GM23338 (cell line): ENCODE results near the gene URI1. TPM values are rescaled to one million over a fixed set of nuclear protein-coding genes. Genes with fewer than 3 reads are reported as not detected.

Experiments
- ATAC-seq: fragments of 200-7000 bp; cut with Tn5 transposase; 3 replicates; pipeline ENCODE4 v1.9.1; 2020
- DNase-seq: peaks from one replicate; pipeline ENCODE4 v3.0.0-alpha.2; 2015; ENCODE audit warnings: low spot score
- H2AFZ ChIP-seq: fragments of 200-600 bp; sonication (generic); 2 replicates; pipeline ENCODE4 v1.8.0; 2016; ENCODE audit warnings: antibody characterized with exemption, mild to moderate bottlenecking, moderate library complexity
- H3F3A ChIP-seq: fragments of 200-600 bp; sonication (generic); replicated peaks from 2 replicates; pipeline ENCODE4 v1.8.0; 2017; ENCODE audit warnings: antibody characterized with exemption, mixed run types, low read depth
- H3K27ac ChIP-seq: fragments of 200-600 bp; sonication (generic); 2 replicates; pipeline ENCODE4 v1.6.1; 2016; ENCODE audit warnings: low read depth
- H3K27me3 ChIP-seq: fragments of 200-600 bp; sonication (generic); 2 replicates; pipeline ENCODE4 v1.8.0; 2016; ENCODE audit warnings: mild to moderate bottlenecking, mixed run types, moderate library complexity; ENCODE audit not compliant: insufficient read depth
- H3K36me3 ChIP-seq: fragments of 200-600 bp; sonication (generic); 2 replicates; pipeline ENCODE4 v1.8.0; 2016; ENCODE audit warnings: mild to moderate bottlenecking; ENCODE audit not compliant: insufficient read depth
- H3K4me1 ChIP-seq: fragments of 200-600 bp; sonication (generic); 2 replicates; pipeline ENCODE4 v1.8.0; 2016; ENCODE audit warnings: mild to moderate bottlenecking, moderate library complexity; ENCODE audit not compliant: insufficient read depth
- H3K4me2 ChIP-seq: fragments of 200-600 bp; sonication (generic); 2 replicates; pipeline ENCODE4 v1.7.1; 2017; ENCODE audit warnings: mixed run types
- H3K4me3 ChIP-seq: fragments of 200-600 bp; sonication (generic); 2 replicates; pipeline ENCODE4 v1.6.1; 2016; ENCODE audit warnings: mixed run types
- H3K79me2 ChIP-seq: fragments of 200-600 bp; sonication (generic); replicated peaks from 2 replicates; pipeline ENCODE4 v1.8.0; 2017; ENCODE audit warnings: mild to moderate bottlenecking; ENCODE audit not compliant: insufficient read depth
- H3K9me2 ChIP-seq: fragments of 200-600 bp; sonication (generic); 2 replicates; pipeline ENCODE4 v1.8.0; 2017; ENCODE audit not compliant: insufficient read depth
- H4K20me1 ChIP-seq: fragments of 200-600 bp; sonication (generic); replicated peaks from 2 replicates; pipeline ENCODE4 v1.8.0; 2017; ENCODE audit warnings: mild to moderate bottlenecking; ENCODE audit not compliant: insufficient read depth
- H3K27ac Mint-ChIP-seq: 2 replicates; pipeline ENCODE4 v1.8.0; 2020; ENCODE audit warnings: inconsistent platforms, mild to moderate bottlenecking, moderate library complexity, mixed read lengths
- H3K27me3 Mint-ChIP-seq: 3 replicates; pipeline ENCODE4 v1.8.0; 2022; ENCODE audit warnings: low read depth, mild to moderate bottlenecking, moderate library complexity, mixed read lengths, inconsistent platforms; ENCODE audit not compliant: insufficient read depth, poor library complexity
- H3K36me3 Mint-ChIP-seq: 3 replicates; pipeline ENCODE4 v1.8.0; 2021; ENCODE audit warnings: low read depth, mild to moderate bottlenecking, inconsistent platforms, moderate library complexity, mixed read lengths
- H3K4me1 Mint-ChIP-seq: 3 replicates; pipeline ENCODE4 v1.8.0; 2020; ENCODE audit warnings: mild to moderate bottlenecking, inconsistent platforms, mixed read lengths
- H3K4me3 Mint-ChIP-seq: 3 replicates; pipeline ENCODE4 v1.8.0; 2021; ENCODE audit warnings: moderate library complexity, mild to moderate bottlenecking, inconsistent platforms, mixed read lengths
- H3K9me3 Mint-ChIP-seq: 3 replicates; pipeline ENCODE4 v1.8.0; 2020; ENCODE audit warnings: moderate library complexity, mild to moderate bottlenecking, inconsistent platforms, mixed read lengths
- EZH2phosphoT487 ChIP-seq: fragments of 200-600 bp; sonication (generic); IDR thresholded peaks from one replicate; pipeline ENCODE4 v1.8.1; 2018; ENCODE audit warnings: antibody characterized with exemption; ENCODE audit not compliant: unreplicated experiment
- NANOG ChIP-seq: IDR thresholded peaks from 2 replicates; pipeline ENCODE4 v1.6.1; 2016; ENCODE audit warnings: antibody characterized with exemption, borderline replicate concordance
- ZNF114 ChIP-seq: fragments of 250-450 bp; sonication (Bioruptor Pico); IDR thresholded peaks from 2 replicates; pipeline ENCODE4 v1.5.0; 2020; ENCODE audit warnings: mild to moderate bottlenecking, moderate library complexity
- polyA plus RNA-seq: library from polyadenylated mRNA; unstranded; fragments of >200 nt; fragmentation: Nextera tagmentation; extraction: Ambion mirVana; gene quantifications from 2 replicates; pipeline ENCODE4 v1.2.1, GENCODE V29; 2016
- total RNA-seq: library from RNA; depleted of rRNA; stranded (reverse); fragments of >200 nt; shearing (Covaris generic); gene quantifications from 2 replicates; pipeline ENCODE4 v1.2.3, GENCODE V29; 2014
- TF ChIP-seq, protein P1 (sequence below): IDR thresholded peaks from one replicate; pipeline ENCODE4 v1.6.1; 2018; ENCODE audit warnings: antibody characterized with exemption; ENCODE audit not compliant: unreplicated experiment
- TF ChIP-seq, protein P2 (sequence below): IDR thresholded peaks from 2 replicates; pipeline ENCODE4 v1.6.1; 2016; ENCODE audit warnings: antibody characterized with exemption
- TF ChIP-seq, protein P3 (sequence below): fragments of 250-450 bp; sonication (Bioruptor Pico); IDR thresholded peaks from 2 replicates; pipeline ENCODE4 v1.5.0; 2020; ENCODE audit warnings: mild to moderate bottlenecking, moderate library complexity

Gene URI1
- total and polyA plus RNA-seq, 2 experiments from 2014 or later, result 27.6 to 68.4 TPM

DNA sequence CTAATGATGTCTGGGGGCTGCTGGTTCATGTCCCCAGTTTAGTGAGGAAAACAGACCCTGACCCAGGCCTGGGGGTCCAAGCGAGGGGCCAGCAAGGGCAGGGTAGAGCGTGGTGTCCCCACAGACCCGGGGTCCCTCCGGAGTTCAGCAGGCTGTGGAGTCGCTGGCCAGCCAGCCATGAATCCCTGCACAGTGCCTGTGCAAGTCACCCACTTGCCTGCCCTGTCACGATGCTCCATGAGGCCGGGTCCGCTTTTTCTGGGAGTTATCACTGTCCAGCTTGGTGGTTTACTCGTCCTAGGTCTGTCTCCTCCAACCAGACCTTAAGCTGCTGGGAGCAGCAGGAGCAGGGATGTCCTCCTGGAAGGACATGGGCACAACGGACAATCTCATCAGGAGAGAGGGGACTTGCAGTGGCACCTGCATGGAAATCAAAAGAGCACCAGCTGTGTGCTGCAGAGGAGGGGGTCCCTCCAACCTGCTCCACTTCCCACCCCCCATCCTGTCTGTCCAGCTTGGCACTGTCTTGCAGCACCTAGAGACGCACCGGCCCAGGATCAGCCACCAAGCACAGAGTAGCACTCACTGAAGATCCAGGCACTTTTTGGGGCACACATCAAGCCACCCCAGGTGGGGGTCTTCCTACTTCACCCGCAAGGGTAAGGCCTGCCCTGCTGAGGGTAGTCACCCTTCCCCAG lies 121.8 kb downstream of the URI1 start:
- H4K20me1 ChIP-seq, result no peaks in the 10 kb centered on the region
- no peak overlapping the region for H3K4me3 ChIP-seq
- TF ChIP-seq, protein P1, sequence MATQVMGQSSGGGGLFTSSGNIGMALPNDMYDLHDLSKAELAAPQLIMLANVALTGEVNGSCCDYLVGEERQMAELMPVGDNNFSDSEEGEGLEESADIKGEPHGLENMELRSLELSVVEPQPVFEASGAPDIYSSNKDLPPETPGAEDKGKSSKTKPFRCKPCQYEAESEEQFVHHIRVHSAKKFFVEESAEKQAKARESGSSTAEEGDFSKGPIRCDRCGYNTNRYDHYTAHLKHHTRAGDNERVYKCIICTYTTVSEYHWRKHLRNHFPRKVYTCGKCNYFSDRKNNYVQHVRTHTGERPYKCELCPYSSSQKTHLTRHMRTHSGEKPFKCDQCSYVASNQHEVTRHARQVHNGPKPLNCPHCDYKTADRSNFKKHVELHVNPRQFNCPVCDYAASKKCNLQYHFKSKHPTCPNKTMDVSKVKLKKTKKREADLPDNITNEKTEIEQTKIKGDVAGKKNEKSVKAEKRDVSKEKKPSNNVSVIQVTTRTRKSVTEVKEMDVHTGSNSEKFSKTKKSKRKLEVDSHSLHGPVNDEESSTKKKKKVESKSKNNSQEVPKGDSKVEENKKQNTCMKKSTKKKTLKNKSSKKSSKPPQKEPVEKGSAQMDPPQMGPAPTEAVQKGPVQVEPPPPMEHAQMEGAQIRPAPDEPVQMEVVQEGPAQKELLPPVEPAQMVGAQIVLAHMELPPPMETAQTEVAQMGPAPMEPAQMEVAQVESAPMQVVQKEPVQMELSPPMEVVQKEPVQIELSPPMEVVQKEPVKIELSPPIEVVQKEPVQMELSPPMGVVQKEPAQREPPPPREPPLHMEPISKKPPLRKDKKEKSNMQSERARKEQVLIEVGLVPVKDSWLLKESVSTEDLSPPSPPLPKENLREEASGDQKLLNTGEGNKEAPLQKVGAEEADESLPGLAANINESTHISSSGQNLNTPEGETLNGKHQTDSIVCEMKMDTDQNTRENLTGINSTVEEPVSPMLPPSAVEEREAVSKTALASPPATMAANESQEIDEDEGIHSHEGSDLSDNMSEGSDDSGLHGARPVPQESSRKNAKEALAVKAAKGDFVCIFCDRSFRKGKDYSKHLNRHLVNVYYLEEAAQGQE, result no peak
- no peak for TF ChIP-seq NANOG
- TF ChIP-seq EZH2phosphoT487, result no peak
- Mint-ChIP-seq H3K36me3 (no peaks in the 10 kb centered on the region; the same call in 2 of the 3 replicates), H3K9me3 (no peaks in the 10 kb centered on the region; the same call in none of the 3 replicates), H3K27me3 (peaks cover 3% of the 10 kb centered on the region), H3K4me3 (no peak overlapping the region), H3K4me1 (no peaks in the 10 kb centered on the region), H3K27ac (no peak overlapping the region)
- H3K4me1 ChIP-seq, result no peaks in the 10 kb centered on the region
- no peak overlapping the region for H3K27ac ChIP-seq
- H3K9me2 ChIP-seq, result no peaks in the 10 kb centered on the region; the same call in 1 of the 2 replicates
- H3K4me2 ChIP-seq, result no peak overlapping the region
- H3K27me3 ChIP-seq, result no peaks in the 10 kb centered on the region
- H3K36me3 ChIP-seq, result no peaks in the 10 kb centered on the region
- H3F3A ChIP-seq, result no peaks in the 10 kb centered on the region
- H2AFZ ChIP-seq, result no peak overlapping the region
- ATAC-seq (no peak), DNase-seq (no peak)
- no peaks in the 10 kb centered on the region for H3K79me2 ChIP-seq

DNA sequence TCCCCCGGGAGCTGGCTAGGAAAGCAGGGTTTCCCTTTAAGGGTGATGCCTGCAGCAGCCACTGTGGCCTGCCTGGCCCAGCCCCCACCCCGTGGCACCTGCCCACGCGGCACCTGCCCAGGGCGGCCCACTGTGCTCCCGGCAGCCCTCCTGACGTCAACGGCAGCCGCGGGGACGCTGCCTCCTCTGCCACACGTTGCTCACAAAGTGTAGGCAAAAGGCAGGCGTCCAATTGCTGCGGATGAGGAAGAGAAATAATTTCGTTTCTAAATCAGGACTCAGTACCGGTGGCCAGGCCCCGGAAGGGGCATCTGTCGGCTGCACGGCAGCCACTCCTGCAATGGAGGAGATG lies 122.3 kb downstream of the URI1 start:
- H4K20me1 ChIP-seq, result no peaks in the 10 kb centered on the region
- no peak overlapping the region for H3K27ac ChIP-seq
- Mint-ChIP-seq H3K27me3 (peaks cover 3% of the 10 kb centered on the region), H3K36me3 (no peaks in the 10 kb centered on the region; the same call in 2 of the 3 replicates), H3K27ac (no peak overlapping the region), H3K4me1 (no peaks in the 10 kb centered on the region), H3K9me3 (no peaks in the 10 kb centered on the region; the same call in none of the 3 replicates), H3K4me3 (no peak overlapping the region)
- H3K4me1 ChIP-seq, result no peaks in the 10 kb centered on the region
- no peak for ATAC-seq
- H3K27me3 ChIP-seq, result no peaks in the 10 kb centered on the region
- TF ChIP-seq, protein P2, sequence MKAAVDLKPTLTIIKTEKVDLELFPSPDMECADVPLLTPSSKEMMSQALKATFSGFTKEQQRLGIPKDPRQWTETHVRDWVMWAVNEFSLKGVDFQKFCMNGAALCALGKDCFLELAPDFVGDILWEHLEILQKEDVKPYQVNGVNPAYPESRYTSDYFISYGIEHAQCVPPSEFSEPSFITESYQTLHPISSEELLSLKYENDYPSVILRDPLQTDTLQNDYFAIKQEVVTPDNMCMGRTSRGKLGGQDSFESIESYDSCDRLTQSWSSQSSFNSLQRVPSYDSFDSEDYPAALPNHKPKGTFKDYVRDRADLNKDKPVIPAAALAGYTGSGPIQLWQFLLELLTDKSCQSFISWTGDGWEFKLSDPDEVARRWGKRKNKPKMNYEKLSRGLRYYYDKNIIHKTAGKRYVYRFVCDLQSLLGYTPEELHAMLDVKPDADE, result no peak
- TF ChIP-seq ZNF114 (CRISPR knock-in tag), result no peak
- TF ChIP-seq, protein P3, sequence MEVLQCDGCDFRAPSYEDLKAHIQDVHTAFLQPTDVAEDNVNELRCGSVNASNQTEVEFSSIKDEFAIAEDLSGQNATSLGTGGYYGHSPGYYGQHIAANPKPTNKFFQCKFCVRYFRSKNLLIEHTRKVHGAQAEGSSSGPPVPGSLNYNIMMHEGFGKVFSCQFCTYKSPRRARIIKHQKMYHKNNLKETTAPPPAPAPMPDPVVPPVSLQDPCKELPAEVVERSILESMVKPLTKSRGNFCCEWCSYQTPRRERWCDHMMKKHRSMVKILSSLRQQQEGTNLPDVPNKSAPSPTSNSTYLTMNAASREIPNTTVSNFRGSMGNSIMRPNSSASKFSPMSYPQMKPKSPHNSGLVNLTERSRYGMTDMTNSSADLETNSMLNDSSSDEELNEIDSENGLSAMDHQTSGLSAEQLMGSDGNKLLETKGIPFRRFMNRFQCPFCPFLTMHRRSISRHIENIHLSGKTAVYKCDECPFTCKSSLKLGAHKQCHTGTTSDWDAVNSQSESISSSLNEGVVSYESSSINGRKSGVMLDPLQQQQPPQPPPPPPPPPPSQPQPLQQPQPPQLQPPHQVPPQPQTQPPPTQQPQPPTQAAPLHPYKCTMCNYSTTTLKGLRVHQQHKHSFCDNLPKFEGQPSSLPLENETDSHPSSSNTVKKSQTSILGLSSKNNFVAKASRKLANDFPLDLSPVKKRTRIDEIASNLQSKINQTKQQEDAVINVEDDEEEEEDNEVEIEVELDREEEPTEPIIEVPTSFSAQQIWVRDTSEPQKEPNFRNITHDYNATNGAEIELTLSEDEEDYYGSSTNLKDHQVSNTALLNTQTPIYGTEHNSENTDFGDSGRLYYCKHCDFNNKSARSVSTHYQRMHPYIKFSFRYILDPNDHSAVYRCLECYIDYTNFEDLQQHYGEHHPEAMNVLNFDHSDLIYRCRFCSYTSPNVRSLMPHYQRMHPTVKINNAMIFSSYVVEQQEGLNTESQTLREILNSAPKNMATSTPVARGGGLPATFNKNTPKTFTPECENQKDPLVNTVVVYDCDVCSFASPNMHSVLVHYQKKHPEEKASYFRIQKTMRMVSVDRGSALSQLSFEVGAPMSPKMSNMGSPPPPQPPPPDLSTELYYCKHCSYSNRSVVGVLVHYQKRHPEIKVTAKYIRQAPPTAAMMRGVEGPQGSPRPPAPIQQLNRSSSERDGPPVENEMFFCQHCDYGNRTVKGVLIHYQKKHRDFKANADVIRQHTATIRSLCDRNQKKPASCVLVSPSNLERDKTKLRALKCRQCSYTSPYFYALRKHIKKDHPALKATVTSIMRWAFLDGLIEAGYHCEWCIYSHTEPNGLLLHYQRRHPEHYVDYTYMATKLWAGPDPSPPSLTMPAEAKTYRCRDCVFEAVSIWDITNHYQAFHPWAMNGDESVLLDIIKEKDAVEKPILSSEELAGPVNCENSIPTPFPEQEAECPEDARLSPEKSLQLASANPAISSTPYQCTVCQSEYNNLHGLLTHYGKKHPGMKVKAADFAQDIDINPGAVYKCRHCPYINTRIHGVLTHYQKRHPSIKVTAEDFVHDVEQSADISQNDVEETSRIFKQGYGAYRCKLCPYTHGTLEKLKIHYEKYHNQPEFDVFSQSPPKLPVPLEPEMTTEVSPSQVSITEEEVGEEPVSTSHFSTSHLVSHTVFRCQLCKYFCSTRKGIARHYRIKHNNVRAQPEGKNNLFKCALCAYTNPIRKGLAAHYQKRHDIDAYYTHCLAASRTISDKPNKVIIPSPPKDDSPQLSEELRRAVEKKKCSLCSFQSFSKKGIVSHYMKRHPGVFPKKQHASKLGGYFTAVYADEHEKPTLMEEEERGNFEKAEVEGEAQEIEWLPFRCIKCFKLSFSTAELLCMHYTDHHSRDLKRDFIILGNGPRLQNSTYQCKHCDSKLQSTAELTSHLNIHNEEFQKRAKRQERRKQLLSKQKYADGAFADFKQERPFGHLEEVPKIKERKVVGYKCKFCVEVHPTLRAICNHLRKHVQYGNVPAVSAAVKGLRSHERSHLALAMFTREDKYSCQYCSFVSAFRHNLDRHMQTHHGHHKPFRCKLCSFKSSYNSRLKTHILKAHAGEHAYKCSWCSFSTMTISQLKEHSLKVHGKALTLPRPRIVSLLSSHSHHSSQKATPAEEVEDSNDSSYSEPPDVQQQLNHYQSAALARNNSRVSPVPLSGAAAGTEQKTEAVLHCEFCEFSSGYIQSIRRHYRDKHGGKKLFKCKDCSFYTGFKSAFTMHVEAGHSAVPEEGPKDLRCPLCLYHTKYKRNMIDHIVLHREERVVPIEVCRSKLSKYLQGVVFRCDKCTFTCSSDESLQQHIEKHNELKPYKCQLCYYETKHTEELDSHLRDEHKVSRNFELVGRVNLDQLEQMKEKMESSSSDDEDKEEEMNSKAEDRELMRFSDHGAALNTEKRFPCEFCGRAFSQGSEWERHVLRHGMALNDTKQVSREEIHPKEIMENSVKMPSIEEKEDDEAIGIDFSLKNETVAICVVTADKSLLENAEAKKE (CRISPR knock-in tag), result no peak
- no peaks in the 10 kb centered on the region; the same call in 1 of the 2 replicates for H3K9me2 ChIP-seq
- no peaks in the 10 kb centered on the region for H3K79me2 ChIP-seq
- no peaks in the 10 kb centered on the region for H3K36me3 ChIP-seq
- H2AFZ ChIP-seq, result no peak overlapping the region
- no peak overlapping the region for H3K4me3 ChIP-seq
- no peaks in the 10 kb centered on the region for H3F3A ChIP-seq
- H3K4me2 ChIP-seq, result no peak overlapping the region
- no peak for DNase-seq
